KG1 (cell line): ENCODE results near the gene TMEM72.

Source experiments
- DNase-seq: peaks from one replicate; lab custom pipeline; 2025; lab: John Stamatoyannopoulos, UW

TMEM72 gene

DNA sequence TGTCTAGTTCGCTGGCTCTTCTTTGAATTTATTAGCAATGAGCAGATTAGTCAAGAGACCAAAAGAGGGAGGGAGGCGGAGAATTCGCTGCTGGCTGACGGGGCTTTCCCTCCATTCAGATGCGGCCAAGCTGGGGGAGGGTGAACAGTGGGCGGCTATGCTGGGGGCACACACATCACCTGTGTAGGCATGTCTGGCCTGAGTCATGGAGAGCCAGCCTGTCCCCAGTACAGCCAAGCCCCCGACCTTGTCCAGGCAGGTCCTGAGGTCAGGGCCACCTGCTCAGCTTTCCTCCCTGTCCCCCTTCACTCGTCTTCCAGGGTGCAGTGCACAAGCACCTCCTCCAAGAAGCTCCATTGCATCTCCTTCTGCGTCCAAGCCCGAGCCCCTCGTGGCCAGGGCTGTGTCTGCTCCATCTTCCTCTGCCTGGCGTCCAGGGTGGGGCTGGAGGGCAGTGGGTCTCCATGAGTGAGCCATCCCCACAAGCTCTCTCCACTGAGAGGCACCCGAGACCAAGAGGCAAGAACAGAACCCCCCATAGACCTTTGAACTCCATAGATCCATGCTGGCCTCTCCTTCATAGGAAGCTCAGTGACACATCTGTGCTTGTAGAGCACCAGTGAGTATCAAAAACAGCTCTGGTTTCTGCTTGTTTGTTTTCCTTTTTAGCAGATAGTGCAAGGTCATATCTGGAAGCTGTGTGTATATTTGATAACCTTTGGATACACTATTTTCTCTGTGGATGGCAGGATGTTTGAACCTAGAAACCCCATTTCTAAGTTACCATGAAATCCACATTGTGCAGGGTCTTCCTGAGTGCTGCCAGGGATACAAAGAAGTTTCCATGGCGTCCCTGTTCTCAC, 69.4 kb downstream of the TMEM72 start:
- DNase-seq: no peak

DNA sequence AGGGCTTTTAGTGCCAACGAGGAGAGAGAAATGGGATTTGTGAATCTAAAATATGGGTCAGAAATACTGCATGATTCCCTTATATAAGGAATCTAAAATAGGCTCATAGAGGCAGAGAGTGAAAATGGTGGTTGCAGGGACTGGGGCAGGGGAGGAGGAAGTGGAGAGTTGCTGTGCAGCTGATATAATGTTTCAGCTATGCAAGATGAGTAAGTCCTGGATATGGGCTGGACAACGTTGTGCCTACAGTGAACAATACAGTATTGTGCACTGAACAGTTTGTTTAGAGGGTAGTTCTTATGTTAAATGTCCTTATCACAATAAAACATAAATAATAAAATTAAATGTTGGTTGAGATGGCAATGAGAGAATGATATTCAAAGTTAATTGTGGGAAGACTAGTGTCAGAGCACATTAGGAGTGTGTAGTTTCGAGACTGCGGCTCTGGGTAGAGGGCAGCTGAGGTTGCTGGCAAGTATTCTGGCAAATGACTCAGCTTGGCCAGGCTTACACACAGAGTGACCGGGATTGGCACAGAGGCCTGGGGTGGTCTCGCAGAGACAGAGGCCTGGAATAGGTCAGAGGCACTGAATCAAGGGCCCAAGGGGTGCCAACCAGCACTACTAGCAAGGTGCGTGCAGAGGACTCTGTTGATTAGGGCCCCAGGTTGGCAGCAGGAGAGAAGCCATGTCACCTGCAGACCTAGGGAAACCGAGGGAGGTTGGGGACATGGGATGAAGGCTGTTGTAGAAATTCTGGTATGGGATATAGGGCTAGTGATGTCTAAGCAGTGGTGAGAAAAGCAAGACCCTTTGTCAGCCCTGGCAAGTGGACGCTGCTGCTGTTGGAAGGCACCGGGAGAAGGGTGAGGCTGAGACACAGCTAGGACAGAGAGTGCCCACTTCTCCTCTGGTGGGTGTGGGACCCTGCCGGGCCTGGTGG, 70.3 kb downstream of the TMEM72 start:
- DNase-seq: no peak

DNA sequence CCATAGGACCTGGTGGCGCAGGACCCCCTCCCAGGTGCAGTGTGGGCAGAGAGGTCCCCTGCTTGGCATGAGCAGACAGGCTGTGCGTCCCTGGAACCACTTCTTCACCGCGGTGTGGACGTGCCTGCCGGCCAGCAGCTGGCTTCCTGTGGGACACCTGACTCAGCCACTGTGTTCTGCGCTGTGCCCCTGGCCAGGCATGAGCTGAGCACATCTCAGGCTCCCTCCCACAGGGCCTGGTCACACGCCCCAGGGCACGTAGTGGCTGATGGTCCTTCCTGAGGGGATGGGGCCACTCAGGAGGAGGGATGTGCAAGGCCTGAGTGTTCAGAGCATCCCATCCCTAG, 71.0 kb downstream of the TMEM72 start:
- no peak for DNase-seq

DNA sequence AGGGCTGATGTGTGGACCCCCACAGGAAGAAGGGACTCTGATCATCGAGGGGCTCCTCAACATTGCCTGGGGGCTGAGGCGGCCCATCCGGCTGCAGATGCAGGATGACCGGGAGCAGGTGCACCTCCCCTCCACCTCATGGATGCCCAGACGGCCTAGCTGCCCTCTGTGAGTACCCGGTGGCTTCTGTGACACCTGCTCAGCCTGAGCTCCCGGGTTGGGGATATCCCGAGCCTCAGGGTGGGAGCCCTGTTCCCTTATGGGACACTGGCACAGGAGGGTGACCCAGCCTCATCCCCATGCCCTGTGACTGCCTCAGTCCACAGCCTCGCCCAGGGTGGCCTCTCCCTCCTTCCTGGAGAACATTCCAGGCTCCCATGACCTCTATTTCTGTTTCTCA, 71.4 kb downstream of the TMEM72 start:
- DNase-seq: no peak

DNA sequence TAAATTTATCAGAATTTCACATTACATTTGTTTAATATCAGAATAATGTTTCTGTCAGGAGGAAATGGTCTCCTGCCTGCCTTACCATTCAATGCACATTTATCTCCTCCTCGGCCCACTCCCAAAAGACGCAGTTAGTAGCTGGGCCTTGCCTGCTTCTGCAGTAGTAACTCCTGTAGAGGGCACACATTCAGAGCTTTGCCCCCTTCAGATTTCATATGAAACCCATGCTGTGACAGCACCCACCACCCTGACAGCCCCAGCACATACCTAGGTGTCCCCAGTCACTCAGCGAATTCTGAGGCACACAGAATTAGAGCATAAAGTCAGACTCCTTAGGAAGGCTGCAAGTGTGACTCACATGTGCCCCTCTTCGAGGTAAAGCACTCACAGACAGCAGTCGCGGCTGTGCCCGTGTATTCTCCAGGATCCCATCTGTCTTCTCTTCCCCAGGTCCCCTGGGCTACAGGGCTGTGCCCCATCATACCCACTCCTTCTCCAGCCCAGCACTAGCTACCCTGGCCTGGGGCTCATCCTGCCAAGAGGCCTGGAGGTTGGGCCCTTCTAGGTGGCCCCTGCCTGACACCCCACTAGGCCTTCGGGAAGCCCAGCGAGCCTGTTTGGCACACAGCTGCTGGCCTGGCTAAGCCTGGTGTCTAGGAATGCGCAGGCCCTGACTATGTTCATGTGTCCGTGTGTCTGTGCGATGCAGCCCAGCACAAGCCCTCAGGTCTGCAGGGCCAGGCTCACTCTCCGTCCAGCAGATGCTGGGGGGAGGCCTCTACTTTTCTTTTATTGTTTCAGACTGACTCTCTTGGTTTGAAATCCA, 72.1 kb downstream of the TMEM72 start:
- no peak for DNase-seq

DNA sequence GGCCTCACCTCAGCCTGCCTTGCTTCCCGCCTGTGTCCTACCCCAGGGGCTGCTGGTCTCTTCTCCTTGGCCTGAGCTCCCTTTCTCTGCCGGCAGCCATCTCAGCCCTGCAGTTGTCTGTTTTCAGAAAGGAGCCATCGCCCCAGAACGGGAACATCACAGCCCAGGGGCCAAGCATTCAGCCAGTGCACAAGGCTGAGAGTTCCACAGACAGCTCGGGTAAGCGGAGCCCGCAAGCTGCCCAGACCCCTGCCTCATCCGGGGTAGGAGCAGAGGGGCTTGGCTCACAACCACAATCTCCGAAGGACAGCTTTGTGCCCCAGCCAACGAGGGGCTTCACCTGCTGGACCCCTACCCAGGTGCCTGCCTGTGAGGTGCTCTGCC, 72.8 kb downstream of the TMEM72 start:
- no peak for DNase-seq

DNA sequence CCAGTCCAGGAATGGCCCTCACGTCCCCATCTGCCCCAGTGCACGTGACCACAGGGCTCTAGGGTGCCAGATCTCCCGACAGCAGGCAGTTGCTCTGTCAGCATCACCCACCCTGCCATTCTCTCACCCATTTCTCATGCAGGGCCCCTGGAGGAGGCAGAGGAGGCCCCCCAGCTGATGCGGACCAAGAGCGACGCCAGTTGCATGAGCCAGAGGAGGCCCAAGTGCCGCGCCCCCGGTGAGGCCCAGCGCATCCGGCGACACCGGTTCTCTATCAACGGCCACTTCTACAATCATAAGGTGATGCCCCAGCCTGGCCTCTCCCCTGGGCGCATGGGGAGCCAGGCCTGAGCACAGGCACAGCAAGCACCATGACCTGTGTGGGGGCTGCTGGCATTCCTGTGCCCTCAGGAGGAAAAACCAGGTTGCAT, 73.5 kb downstream of the TMEM72 start:
- no peak for DNase-seq

DNA sequence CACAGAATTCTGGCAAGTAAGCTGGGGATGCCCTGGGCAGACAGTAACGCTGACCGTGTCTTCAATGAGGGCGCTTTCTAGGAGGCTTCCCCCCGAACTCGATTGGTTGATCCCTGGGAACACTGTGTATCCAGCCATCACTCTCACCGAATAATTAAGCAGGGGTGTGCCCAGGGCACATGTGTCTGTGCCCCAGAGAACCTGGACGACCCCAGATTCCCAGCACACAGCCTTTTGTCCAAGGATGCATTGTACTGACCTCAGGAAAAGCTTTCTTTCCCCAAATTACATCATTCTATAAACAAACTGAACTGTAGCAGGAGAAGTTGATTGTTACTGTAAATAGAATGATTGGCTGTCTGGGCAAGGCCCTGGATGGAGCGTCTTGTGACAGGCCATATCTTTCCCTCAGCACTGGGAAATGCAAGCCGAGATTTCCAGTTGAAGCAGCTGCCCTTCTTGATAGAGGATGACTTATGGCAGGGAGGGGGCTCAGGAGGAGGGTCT, 74.1 kb downstream of the TMEM72 start:
- no peak for DNase-seq

DNA sequence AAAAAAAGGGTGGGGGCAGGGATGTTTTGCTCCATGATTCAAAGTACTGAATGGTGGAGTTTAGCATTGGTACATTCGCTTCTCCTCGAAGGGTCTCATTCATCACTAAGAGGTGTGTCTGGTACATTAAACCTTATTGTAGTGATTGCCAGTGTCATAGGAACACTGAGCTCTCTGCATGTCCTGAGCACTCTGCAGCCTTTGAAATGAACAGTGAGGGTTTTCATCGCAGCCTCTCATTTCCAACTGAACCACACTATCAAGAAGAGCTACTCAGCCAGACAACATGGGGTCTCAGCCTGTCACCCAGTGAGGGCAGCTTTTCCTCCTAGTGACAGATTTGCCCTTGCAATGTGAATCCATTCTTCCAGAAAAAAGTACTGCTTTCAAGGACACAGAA, 75.0 kb downstream of the TMEM72 start:
- no peak for DNase-seq
